ENCODE measurements around the gene PPP2R2C.

Gene PPP2R2C

GRCh38 chr4:6467600-6467999, 4.8 kb downstream of the PPP2R2C start:
- no peak for DNase-seq

GRCh38 chr4:6466756-6467381, 5.5 kb downstream of the PPP2R2C start:
- no peak for DNase-seq

- DNase-seq, result no peak
Measured at GRCh38 chr4:6465955-6466354, 6.5 kb downstream of the PPP2R2C start.

DNA sequence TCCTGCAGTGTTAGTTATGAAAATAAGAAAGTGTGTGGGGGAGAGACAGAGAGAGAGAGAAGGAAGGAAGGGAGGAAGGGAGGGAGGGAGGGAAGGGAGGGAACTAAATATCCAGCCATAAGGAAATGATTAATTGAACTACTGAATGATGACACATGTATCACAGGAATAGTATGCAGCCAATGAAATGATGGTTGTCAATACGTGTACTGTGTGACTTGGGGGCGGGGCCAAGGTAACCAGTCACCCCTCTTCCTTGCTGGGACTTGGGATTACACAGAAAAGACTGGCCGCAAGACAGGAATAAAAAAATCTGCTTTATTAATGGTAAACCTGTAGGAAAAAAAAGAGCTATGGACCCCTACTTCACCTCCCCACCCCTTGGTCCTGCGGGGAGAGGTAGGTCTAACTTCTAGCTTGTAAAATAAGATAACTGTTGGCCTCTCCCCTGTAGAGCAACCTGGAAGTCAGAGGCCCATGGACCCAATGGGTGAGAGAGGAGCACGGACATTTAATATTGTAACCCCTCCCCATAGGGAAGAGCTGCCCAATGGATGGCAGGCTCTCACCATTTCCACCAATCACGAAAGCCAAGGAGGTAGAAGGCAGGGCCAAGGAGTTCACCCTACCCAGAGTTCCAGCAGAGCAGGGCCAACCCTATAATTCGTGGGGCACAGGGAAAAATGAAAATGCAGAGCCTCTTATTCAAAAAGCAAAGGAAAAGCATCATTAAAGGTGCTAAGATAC, 7.4 kb downstream of the PPP2R2C start:
- no peak for DNase-seq

- no peak for DNase-seq
Measured at GRCh38 chr4:6463311-6464289, 8.8 kb downstream of the PPP2R2C start.

- no peak for DNase-seq
Measured at GRCh38 chr4:6461301-6462165, 10.9 kb downstream of the PPP2R2C start.

DNA sequence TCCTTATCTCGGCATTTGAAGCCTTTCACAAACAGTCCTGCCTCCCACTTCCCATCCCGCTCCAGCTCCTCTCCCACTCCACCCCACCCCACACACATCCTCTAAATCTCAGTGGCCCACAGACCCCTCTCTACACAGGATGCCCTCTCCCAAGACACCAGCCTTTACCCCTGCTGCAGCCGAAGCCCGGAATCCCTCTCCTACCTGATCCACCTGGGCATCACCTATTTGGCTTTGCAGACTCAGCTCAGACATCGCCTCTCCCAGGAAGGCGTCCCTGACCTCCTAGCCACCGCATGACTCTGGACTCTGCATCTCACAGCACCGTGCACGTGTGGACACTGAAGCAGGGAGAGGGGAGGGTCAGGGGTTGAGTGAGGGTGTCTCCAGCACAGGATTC, 11.5 kb downstream of the PPP2R2C start:
- DNase-seq, result no peak

- no peak for DNase-seq
Measured at GRCh38 chr4:6458528-6458927, 13.9 kb downstream of the PPP2R2C start.

DNA sequence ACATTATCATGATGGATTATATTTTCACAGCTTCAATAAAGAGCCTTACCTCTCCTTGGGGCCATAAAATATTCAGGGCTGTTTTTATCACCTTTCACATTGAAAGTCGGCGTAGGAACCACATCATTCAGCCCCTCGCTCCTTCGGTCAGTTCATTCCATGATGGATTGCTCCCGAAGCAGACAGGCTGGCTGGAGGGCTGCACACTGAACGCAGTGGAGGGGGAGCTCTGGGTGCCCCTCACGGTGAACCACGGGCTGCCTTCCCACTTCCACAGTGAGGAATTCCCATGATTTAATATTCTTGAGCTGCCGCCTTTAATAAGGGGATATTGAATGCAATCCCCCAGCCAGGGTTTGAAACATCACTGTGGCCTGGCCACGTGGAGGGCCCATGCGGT, 16.0 kb downstream of the PPP2R2C start:
- no peak for DNase-seq

GRCh38 chr4:6454112-6454910, 18.1 kb downstream of the PPP2R2C start:
- no peak for DNase-seq

GRCh38 chr4:6453688-6453990, 18.8 kb downstream of the PPP2R2C start:
- DNase-seq, result no peak

GRCh38 chr4:6452897-6453687, 19.3 kb downstream of the PPP2R2C start:
- no peak for DNase-seq

DNA sequence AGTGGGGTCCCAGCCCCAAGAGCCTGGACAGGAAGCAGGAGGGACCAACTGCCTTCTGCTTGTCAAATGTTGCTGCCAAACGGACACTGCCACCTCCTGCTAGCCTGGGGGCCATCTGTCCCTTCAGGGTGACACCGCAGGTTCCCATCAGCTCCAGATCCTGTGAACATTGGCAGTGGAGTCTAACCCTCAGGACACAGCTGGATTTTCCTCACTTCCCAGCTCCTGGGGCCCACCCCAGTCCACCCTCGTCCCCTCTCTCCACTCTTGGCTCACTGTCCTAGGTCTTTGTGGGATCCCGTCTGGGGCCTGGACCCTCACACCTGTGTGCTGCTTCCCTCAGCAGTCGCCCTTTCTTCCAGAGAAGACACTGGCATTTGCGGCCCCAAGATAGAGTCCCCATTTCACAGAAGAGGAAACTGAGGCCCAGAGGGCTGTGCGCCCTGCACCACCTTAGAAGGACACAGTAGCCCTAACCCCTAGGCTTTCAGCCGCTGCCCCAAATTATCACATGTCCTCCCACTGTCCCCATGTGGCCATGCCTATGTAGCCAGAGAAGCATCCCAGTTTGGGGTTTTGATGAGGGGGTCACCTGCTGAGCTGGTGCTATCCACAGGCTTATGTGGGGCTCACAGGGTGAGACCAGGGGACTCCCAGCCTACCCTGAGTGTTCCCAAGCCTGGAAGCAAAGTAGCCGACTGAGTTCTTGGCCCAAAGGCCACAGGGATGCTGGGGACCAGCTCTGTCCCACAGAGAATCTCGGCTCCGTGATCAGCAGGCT, 20.1 kb downstream of the PPP2R2C start:
- DNase-seq, result no peak

DNA sequence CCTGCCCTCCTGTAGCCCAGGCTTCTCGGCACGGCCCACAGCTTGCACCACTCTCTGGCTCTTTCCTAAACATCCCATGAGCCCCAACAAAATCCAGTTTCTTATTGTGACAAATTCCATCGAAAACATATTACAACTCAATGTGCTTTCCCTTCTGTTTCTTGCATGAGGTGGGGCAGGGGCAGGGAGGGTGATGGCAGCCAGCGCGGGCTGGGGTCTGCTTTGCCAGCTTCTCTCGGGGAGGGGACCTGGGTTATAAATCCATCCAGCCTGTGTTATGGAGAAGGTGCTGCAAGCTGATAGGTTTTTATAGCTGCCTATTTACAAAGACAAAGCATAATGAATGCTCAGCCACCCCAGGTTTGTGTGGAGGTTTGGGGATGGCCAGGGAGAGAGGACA, 21.1 kb downstream of the PPP2R2C start:
- no peak for DNase-seq

GRCh38 chr4:6450709-6451108, 21.7 kb downstream of the PPP2R2C start:
- no peak for DNase-seq

GRCh38 chr4:6449746-6450369, 22.6 kb downstream of the PPP2R2C start:
- no peak for DNase-seq

GRCh38 chr4:6449335-6449734, 23.1 kb downstream of the PPP2R2C start:
- no peak for DNase-seq

- DNase-seq, result no peak
Measured at GRCh38 chr4:6448476-6449170, 23.8 kb downstream of the PPP2R2C start.

- DNase-seq, result no peak
Measured at GRCh38 chr4:6447672-6448171, 24.7 kb downstream of the PPP2R2C start.

Data from T-helper 2 cell (primary cell).